Measurements from ENCODE around the gene INIP. TPM values are rescaled to one million over a fixed set of nuclear protein-coding genes. Genes with fewer than 3 reads are reported as not detected.

INIP gene
- total and polyA plus RNA-seq, 8 donors, result 5.2 to 13.2 (median 7.7) TPM

GRCh38 chr9:112669326-112669725, 48.6 kb downstream of the INIP start:
- Histone ChIP-seq H3K27me3 (no peaks in the 10 kb centered on the region), H3K36me3 (no peaks in the 10 kb centered on the region), H3K4me3 (no peak overlapping the region), H3K27ac (no peak overlapping the region), H3K9me3 (no peaks in the 10 kb centered on the region), H3K4me1 (no peaks in the 10 kb centered on the region)
- no peak for DNase-seq
- WGBS, 2 donors, result 96 to 97% methylated on average over 2 of the region's 2 CpGs
- ATAC-seq, result no peak
- intact Hi-C loops (cut with DNase I), result no loop called here
- TF ChIP-seq CTCF (IDR thresholded peaks at IDR 0.05), result no peak
- FAIRE-seq, result no peak

- H3K27me3 ChIP-seq, result no peaks in the 10 kb centered on the region
- no peak overlapping the region for H3K4me3 ChIP-seq
- no peaks in the 10 kb centered on the region for H3K9me3 ChIP-seq
- FAIRE-seq, result no peak
- no peak for DNase-seq
- WGBS, 2 donors, result 37 to 40% methylated on average over 4 of the region's 4 CpGs
- H3K27ac ChIP-seq, result no peak overlapping the region
- no peaks in the 10 kb centered on the region for H3K4me1 ChIP-seq
- no peaks in the 10 kb centered on the region for H3K36me3 ChIP-seq
- peak in 1 of 4 donors; percentile 9 for TF ChIP-seq CTCF (IDR thresholded peaks at IDR 0.05)
- intact Hi-C loops (cut with DNase I), result no loop called here
- peak in 3 of 4 donors; percentile 27 to 71 (median 56) for ATAC-seq
Measured at GRCh38 chr9:112665347-112665746, 52.6 kb downstream of the INIP start.

GRCh38 chr9:112664531-112664930, 53.4 kb downstream of the INIP start:
- no peaks in the 10 kb centered on the region for H3K27me3 ChIP-seq

GRCh38 chr9:112663681-112664080, 54.2 kb downstream of the INIP start:
- intact Hi-C loops (cut with DNase I), result no loop called here
- Histone ChIP-seq H3K9me3 (no peaks in the 10 kb centered on the region), H3K36me3 (peaks cover 0 to 5% (median 0%) of the 10 kb centered on the region in 3 donors), H3K27me3 (no peaks in the 10 kb centered on the region), H3K27ac (no peak overlapping the region), H3K4me3 (no peak overlapping the region), H3K4me1 (no peaks in the 10 kb centered on the region)
- no peak for TF ChIP-seq CTCF (IDR thresholded peaks at IDR 0.05)
- DNase-seq, result no peak
- WGBS, 2 donors, result 92 to 96% methylated on average over 5 of the region's 5 CpGs
- FAIRE-seq, result no peak
- ATAC-seq, result no peak

More at GRCh38 chr9:112664531-112664930, 53.4 kb downstream of the INIP start:
- ATAC-seq (no peak), FAIRE-seq (no peak), DNase-seq (no peak)
- Histone ChIP-seq H3K27ac (no peak overlapping the region), H3K36me3 (peaks cover 0 to 5% (median 0%) of the 10 kb centered on the region in 3 donors), H3K4me1 (no peaks in the 10 kb centered on the region), H3K9me3 (no peaks in the 10 kb centered on the region), H3K4me3 (no peak overlapping the region)
- TF ChIP-seq CTCF (IDR thresholded peaks at IDR 0.05), result no peak
- 89 to 98% methylated on average over 3 of the region's 3 CpGs for WGBS, 2 donors
- intact Hi-C loops (cut with DNase I), result no loop called here

- Histone ChIP-seq H3K27ac (no peak overlapping the region), H3K27me3 (no peaks in the 10 kb centered on the region), H3K4me3 (no peak overlapping the region), H3K9me3 (no peaks in the 10 kb centered on the region), H3K4me1 (no peaks in the 10 kb centered on the region), H3K36me3 (peaks cover 0 to 5% (median 0%) of the 10 kb centered on the region in 3 donors)
- WGBS, 2 donors, result 97 to 98% methylated on average over 12 of the region's 12 CpGs
- TF ChIP-seq CTCF (IDR thresholded peaks at IDR 0.05), result no peak
- FAIRE-seq (no peak), DNase-seq (peak in 1 of 6 donors; percentile 37), ATAC-seq (no peak)
- intact Hi-C loops (cut with DNase I), result no loop called here
Measured at GRCh38 chr9:112659906-112660305, 58.0 kb downstream of the INIP start.
